A549 treated with Hydrocortisone at 1 μM for 4 hours (cell line): ENCODE measurements around the gene CDX2. TPM values are rescaled to one million over a fixed set of nuclear protein-coding genes. Genes with fewer than 3 reads are reported as not detected.

Experiments used
- total RNA-seq: library from RNA; stranded (reverse); fragments of 200-300 nt; extraction: Qiagen RNA extraction; gene quantifications from 5 replicates; pipeline ENCODE4 v1.2.3, GENCODE V29; 2022

The CDX2 gene
- total RNA-seq, result 0.35 to 1.2 TPM (median 0.80 TPM) in 5 replicates

GRCh38 chr13:27969082-27969865 lies at the start of gene CDX2:
Gene CDX2 (minus strand): TSS chr13:27969315. CDS start chr13:27969006, 309 bp downstream.

DNA sequence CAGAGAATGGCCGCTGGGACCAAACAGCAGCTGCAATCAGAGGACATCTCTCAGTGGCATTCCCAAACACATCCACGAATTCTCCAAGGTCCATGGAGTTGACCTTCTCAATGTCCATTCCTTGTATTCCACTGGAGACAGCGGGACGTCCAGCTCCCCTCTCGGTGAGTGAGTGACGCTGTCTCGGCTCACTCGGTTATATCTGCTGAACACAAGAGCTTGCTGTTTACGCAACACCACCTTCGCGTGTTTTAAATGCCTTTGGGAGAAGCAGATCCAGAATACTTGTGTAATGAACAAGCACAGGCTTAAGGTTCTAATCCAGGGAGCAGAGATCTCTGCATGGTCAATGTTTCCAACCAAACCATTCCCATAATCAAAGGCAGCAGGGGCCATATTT lies 19.4 kb upstream of the CDX2 start, which contains the start of gene URAD:
Gene URAD (minus strand): TSS at position 174 of the 400 bp plus-strand sequence. CDS start 56 bp downstream, at position 118.

DNA sequence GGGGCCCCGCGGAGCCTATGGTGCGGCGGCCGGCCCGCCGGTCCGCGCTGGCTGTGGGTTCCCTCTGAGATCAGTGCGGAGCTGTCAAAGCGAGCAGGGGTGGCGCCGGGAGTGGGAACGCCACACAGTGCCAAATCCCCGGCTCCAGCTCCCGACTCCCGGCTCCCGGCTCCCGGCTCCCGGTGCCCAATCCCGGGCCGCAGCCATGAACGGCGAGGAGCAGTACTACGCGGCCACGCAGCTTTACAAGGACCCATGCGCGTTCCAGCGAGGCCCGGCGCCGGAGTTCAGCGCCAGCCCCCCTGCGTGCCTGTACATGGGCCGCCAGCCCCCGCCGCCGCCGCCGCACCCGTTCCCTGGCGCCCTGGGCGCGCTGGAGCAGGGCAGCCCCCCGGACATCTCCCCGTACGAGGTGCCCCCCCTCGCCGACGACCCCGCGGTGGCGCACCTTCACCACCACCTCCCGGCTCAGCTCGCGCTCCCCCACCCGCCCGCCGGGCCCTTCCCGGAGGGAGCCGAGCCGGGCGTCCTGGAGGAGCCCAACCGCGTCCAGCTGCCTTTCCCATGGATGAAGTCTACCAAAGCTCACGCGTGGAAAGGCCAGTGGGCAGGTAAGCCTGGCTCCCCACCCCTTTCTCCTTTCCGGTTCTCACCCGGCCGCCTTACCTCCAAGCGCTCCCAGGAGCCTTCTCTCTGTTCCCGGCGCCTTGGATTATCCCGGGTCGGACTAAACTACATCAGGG lies 49.0 kb downstream of the CDX2 start, which contains the start of gene PDX1:
Gene PDX1 (plus strand): TSS at position 67 of the 743 bp plus-strand sequence. CDS start 139 bp downstream, at position 206.

Other genes with a start within 250 kb of the CDX2 start
- not detected in 5 replicates for gene GSX1, start 176.8 kb downstream of the CDX2 start, total RNA-seq
- gene PDX1, start 49.3 kb downstream of the CDX2 start, total RNA-seq, result 0.05 to 0.12 TPM (median 0.06 TPM) in 4 of 5 replicates, not detected in the other
- gene URAD, start 19.4 kb upstream of the CDX2 start, total RNA-seq, result not detected in 5 replicates
- not detected in 5 replicates for gene FLT3, start 131.3 kb upstream of the CDX2 start, total RNA-seq
- 6.1 to 8.5 TPM (median 7.4 TPM) in 5 replicates for gene PAN3, start 169.2 kb upstream of the CDX2 start, total RNA-seq